Activated CD8-positive, alpha-beta memory T cell treated with anti-CD3 and anti-CD28 coated beads for 48 hours (primary cell): ENCODE results near the gene DLG2.

Source experiments
- DNase-seq, 3 experiments: peaks; one replicate each; pipeline ENCODE4 v3.0.0-alpha.2; 2020; ENCODE audit warnings: low read depth in 2 of 3, low spot score in 2 of 3

DLG2 gene

GRCh38 chr11:84069048-84069447 is 1558.1 kb downstream of the DLG2 start:
- DNase-seq, result no peak

- DNase-seq, result no peak
Measured at GRCh38 chr11:84061726-84062125, 1565.4 kb downstream of the DLG2 start.

GRCh38 chr11:84056653-84057376 is 1570.3 kb downstream of the DLG2 start:
- DNase-seq, result no peak

GRCh38 chr11:84045146-84045545 is 1582.0 kb downstream of the DLG2 start:
- DNase-seq, result no peak

- no peak for DNase-seq
Measured at GRCh38 chr11:84044706-84045105, 1582.4 kb downstream of the DLG2 start.

GRCh38 chr11:84036664-84037194 is 1590.4 kb downstream of the DLG2 start:
- DNase-seq, result no peak

- DNase-seq, result no peak
Measured at GRCh38 chr11:84035645-84036044, 1591.5 kb downstream of the DLG2 start.

- DNase-seq, result no peak
Measured at GRCh38 chr11:84034484-84034883, 1592.7 kb downstream of the DLG2 start.

- no peak for DNase-seq
Measured at GRCh38 chr11:84024266-84024665, 1602.9 kb downstream of the DLG2 start.

- no peak for DNase-seq
Measured at GRCh38 chr11:84022695-84023094, 1604.4 kb downstream of the DLG2 start.

- no peak for DNase-seq
Measured at GRCh38 chr11:84022201-84022600, 1604.9 kb downstream of the DLG2 start.

GRCh38 chr11:84021291-84021690 is 1605.9 kb downstream of the DLG2 start:
- no peak for DNase-seq

GRCh38 chr11:84019571-84020194 is 1607.5 kb downstream of the DLG2 start:
- DNase-seq, result no peak

GRCh38 chr11:84014539-84014938 is 1612.6 kb downstream of the DLG2 start:
- DNase-seq, result no peak

GRCh38 chr11:84012171-84012826 is 1614.8 kb downstream of the DLG2 start:
- DNase-seq, result no peak

GRCh38 chr11:84003181-84003580 is 1624.0 kb downstream of the DLG2 start:
- no peak for DNase-seq

- no peak for DNase-seq
Measured at GRCh38 chr11:83998921-83999320, 1628.2 kb downstream of the DLG2 start.

GRCh38 chr11:83990160-83990733 is 1636.9 kb downstream of the DLG2 start:
- no peak for DNase-seq

GRCh38 chr11:83982825-83983224 is 1644.3 kb downstream of the DLG2 start:
- no peak for DNase-seq

- no peak for DNase-seq
Measured at GRCh38 chr11:83979593-83979992, 1647.6 kb downstream of the DLG2 start.

- no peak for DNase-seq
Measured at GRCh38 chr11:83978942-83979341, 1648.2 kb downstream of the DLG2 start.

GRCh38 chr11:83976086-83976485 is 1651.1 kb downstream of the DLG2 start:
- DNase-seq, result no peak
